WTC11 (cell line): Measurements from ENCODE around the gene POFUT2. TPM values are rescaled to one million over a fixed set of nuclear protein-coding genes. Genes with fewer than 3 reads are reported as not detected.

Experiments
- ATAC-seq: fragments of 200-7000 bp; cut with Tn5 transposase; 2 replicates; pipeline ENCODE4 v1.10.0; 2021; ENCODE audit warnings: mild to moderate bottlenecking, moderate library complexity
- CTCF ChIA-PET: fragments of 300-600 bp; sonication (Branson Sonifier 250); formaldehyde crosslinking; loops from one replicate; lab custom pipeline; 2021; ENCODE audit warnings: antibody characterized with exemption; lab: Charles Lee
- POLR2A ChIA-PET: fragments of 350-600 bp; sonication (Branson Sonifier 250); formaldehyde crosslinking; loops from one replicate; lab custom pipeline; 2021; ENCODE audit warnings: antibody characterized with exemption; lab: Charles Lee
- DNase-seq: peaks from one replicate; pipeline ENCODE4 v3.0.0; 2021; ENCODE audit warnings: low spot score
- H3K27ac Mint-ChIP-seq: 2 replicates; pipeline ENCODE4 v1.8.0; 2021; ENCODE audit warnings: mixed read lengths
- H3K27me3 Mint-ChIP-seq: 2 replicates; pipeline ENCODE4 v1.8.0; 2021; ENCODE audit warnings: low read depth, mild to moderate bottlenecking, moderate library complexity, mixed read lengths
- H3K36me3 Mint-ChIP-seq: 2 replicates; pipeline ENCODE4 v1.8.0; 2021; ENCODE audit warnings: mixed read lengths
- H3K4me1 Mint-ChIP-seq: 2 replicates; pipeline ENCODE4 v1.8.0; 2022; ENCODE audit warnings: mixed read lengths
- H3K4me3 Mint-ChIP-seq: 2 replicates; pipeline ENCODE4 v1.8.0; 2021; ENCODE audit warnings: mild to moderate bottlenecking, moderate library complexity, mixed read lengths
- H3K9me3 Mint-ChIP-seq: 2 replicates; pipeline ENCODE4 v1.8.0; 2021; ENCODE audit warnings: mixed read lengths
- CBFB ChIP-seq: sonication (generic); formaldehyde crosslinking; IDR thresholded peaks from 2 replicates; pipeline ENCODE4 v1.8.1; 2022; ENCODE audit warnings: mild to moderate bottlenecking, low read depth, missing genetic modification reagents
- CREB1 ChIP-seq: sonication (generic); formaldehyde crosslinking; IDR thresholded peaks from 2 replicates; pipeline ENCODE4 v1.8.0; 2023; ENCODE audit warnings: mild to moderate bottlenecking, missing genetic modification reagents
- ETV6 ChIP-seq: sonication (generic); formaldehyde crosslinking; IDR thresholded peaks from 2 replicates; pipeline ENCODE4 v1.8.1; 2022; ENCODE audit warnings: mild to moderate bottlenecking, missing genetic modification reagents
- GTF2I ChIP-seq: fragments of 250-450 bp; sonication (Bioruptor Pico); conservative IDR thresholded peaks from 2 replicates; pipeline ENCODE4 v1.4.0; 2021; ENCODE audit warnings: mild to moderate bottlenecking
- JAZF1 ChIP-seq: fragments of 250-450 bp; sonication (Bioruptor Pico); IDR thresholded peaks from 2 replicates; pipeline ENCODE4 v1.9.0; 2021; ENCODE audit warnings: moderate library complexity, mild to moderate bottlenecking, inconsistent platforms
- JUN ChIP-seq: sonication (generic); formaldehyde crosslinking; IDR thresholded peaks from 2 replicates; pipeline ENCODE4 v1.8.0; 2023; ENCODE audit warnings: mild to moderate bottlenecking, missing genetic modification reagents
- NFATC4 ChIP-seq: fragments of 250-450 bp; sonication (Bioruptor Pico); IDR thresholded peaks from 2 replicates; pipeline ENCODE4 v1.9.0; 2021; ENCODE audit warnings: mild to moderate bottlenecking
- SMAD4 ChIP-seq: sonication (generic); formaldehyde crosslinking; IDR thresholded peaks from 2 replicates; pipeline ENCODE4 v1.8.0; 2022; ENCODE audit warnings: mild to moderate bottlenecking, missing genetic modification reagents
- TEAD4 ChIP-seq: sonication (generic); formaldehyde crosslinking; IDR thresholded peaks from 2 replicates; pipeline ENCODE4 v1.8.0; 2022; ENCODE audit warnings: mild to moderate bottlenecking, missing genetic modification reagents
- ZNF671 ChIP-seq: fragments of 250-450 bp; sonication (Bioruptor Pico); IDR thresholded peaks from 2 replicates; pipeline ENCODE4 v1.8.0; 2021; ENCODE audit warnings: mild to moderate bottlenecking
- total RNA-seq: library from RNA; stranded (reverse); gene quantifications from 3 replicates; pipeline ENCODE4 v1.2.3, GENCODE V29; 2021
- TF ChIP-seq, protein P1 (sequence below): sonication (generic); formaldehyde crosslinking; IDR thresholded peaks from 2 replicates; pipeline ENCODE4 v1.8.1; 2022; ENCODE audit warnings: low read depth, missing genetic modification reagents, borderline replicate concordance
- TF ChIP-seq, protein P2 (sequence below): sonication (generic); formaldehyde crosslinking; IDR thresholded peaks from 2 replicates; pipeline ENCODE4 v1.8.0; 2022; ENCODE audit warnings: missing genetic modification reagents
- TF ChIP-seq, protein P3 (sequence below): sonication (generic); formaldehyde crosslinking; IDR thresholded peaks from 2 replicates; pipeline ENCODE4 v1.8.1; 2023; ENCODE audit warnings: mild to moderate bottlenecking, missing genetic modification reagents, borderline replicate concordance
- TF ChIP-seq, protein P4 (sequence below): sonication (generic); formaldehyde crosslinking; IDR thresholded peaks from 2 replicates; pipeline ENCODE4 v1.8.0; 2022; ENCODE audit warnings: mild to moderate bottlenecking, missing genetic modification reagents
- TF ChIP-seq, protein P5 (sequence below): sonication (generic); formaldehyde crosslinking; IDR thresholded peaks from 2 replicates; pipeline ENCODE4 v1.8.1; 2023; ENCODE audit warnings: mild to moderate bottlenecking, missing genetic modification reagents
- TF ChIP-seq, protein P6 (sequence below): sonication (generic); formaldehyde crosslinking; IDR thresholded peaks from 2 replicates; pipeline ENCODE4 v1.8.0; 2022; ENCODE audit warnings: mild to moderate bottlenecking, missing genetic modification reagents
- TF ChIP-seq, protein P7 (sequence below): fragments of 250-450 bp; sonication (Bioruptor Pico); IDR thresholded peaks from 2 replicates; pipeline ENCODE4 v1.9.0; 2021; ENCODE audit warnings: moderate library complexity, mild to moderate bottlenecking, inconsistent platforms, borderline replicate concordance
- TF ChIP-seq, protein P8 (sequence below): sonication (generic); formaldehyde crosslinking; IDR thresholded peaks from 2 replicates; pipeline ENCODE4 v1.8.0; 2023; ENCODE audit warnings: mild to moderate bottlenecking, missing genetic modification reagents

The POFUT2 gene
- total RNA-seq, 1 experiment from 2014 or later: 39.7 TPM

DNA sequence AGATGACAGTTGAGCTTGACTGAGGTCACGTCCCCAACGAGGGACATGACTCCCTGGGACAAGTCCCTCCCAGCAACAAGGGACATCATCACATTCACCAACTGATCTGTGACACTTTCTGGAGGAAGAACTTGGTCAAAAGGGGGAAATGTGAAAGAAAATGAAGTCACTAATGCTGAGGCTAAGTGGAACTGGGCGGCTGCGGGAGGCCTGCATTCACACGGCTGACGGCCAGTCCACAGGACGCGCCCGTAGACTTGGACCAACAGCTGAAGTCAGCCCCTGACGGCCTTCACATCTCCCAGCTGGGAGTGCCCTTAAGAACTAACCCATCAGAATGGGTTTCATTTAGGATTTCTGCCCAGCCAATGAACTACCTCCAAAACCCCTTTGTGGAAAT, 26.6 kb downstream of the POFUT2 start:
- no peak for TF ChIP-seq CBFB
- no peak for TF ChIP-seq GTF2I (CRISPR knock-in tag)
- TF ChIP-seq, protein P1, sequence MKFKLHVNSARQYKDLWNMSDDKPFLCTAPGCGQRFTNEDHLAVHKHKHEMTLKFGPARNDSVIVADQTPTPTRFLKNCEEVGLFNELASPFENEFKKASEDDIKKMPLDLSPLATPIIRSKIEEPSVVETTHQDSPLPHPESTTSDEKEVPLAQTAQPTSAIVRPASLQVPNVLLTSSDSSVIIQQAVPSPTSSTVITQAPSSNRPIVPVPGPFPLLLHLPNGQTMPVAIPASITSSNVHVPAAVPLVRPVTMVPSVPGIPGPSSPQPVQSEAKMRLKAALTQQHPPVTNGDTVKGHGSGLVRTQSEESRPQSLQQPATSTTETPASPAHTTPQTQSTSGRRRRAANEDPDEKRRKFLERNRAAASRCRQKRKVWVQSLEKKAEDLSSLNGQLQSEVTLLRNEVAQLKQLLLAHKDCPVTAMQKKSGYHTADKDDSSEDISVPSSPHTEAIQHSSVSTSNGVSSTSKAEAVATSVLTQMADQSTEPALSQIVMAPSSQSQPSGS (CRISPR knock-in tag): no peak
- TF ChIP-seq, protein P2, sequence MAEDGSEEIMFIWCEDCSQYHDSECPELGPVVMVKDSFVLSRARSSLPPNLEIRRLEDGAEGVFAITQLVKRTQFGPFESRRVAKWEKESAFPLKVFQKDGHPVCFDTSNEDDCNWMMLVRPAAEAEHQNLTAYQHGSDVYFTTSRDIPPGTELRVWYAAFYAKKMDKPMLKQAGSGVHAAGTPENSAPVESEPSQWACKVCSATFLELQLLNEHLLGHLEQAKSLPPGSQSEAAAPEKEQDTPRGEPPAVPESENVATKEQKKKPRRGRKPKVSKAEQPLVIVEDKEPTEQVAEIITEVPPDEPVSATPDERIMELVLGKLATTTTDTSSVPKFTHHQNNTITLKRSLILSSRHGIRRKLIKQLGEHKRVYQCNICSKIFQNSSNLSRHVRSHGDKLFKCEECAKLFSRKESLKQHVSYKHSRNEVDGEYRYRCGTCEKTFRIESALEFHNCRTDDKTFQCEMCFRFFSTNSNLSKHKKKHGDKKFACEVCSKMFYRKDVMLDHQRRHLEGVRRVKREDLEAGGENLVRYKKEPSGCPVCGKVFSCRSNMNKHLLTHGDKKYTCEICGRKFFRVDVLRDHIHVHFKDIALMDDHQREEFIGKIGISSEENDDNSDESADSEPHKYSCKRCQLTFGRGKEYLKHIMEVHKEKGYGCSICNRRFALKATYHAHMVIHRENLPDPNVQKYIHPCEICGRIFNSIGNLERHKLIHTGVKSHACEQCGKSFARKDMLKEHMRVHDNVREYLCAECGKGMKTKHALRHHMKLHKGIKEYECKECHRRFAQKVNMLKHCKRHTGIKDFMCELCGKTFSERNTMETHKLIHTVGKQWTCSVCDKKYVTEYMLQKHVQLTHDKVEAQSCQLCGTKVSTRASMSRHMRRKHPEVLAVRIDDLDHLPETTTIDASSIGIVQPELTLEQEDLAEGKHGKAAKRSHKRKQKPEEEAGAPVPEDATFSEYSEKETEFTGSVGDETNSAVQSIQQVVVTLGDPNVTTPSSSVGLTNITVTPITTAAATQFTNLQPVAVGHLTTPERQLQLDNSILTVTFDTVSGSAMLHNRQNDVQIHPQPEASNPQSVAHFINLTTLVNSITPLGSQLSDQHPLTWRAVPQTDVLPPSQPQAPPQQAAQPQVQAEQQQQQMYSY (CRISPR knock-in tag): no peak
- no peak for TF ChIP-seq ZNF671
- TF ChIP-seq JAZF1 (CRISPR knock-in tag): no peak
- no peak for TF ChIP-seq JUN
- TF ChIP-seq NFATC4: no peak
- TF ChIP-seq, protein P3, sequence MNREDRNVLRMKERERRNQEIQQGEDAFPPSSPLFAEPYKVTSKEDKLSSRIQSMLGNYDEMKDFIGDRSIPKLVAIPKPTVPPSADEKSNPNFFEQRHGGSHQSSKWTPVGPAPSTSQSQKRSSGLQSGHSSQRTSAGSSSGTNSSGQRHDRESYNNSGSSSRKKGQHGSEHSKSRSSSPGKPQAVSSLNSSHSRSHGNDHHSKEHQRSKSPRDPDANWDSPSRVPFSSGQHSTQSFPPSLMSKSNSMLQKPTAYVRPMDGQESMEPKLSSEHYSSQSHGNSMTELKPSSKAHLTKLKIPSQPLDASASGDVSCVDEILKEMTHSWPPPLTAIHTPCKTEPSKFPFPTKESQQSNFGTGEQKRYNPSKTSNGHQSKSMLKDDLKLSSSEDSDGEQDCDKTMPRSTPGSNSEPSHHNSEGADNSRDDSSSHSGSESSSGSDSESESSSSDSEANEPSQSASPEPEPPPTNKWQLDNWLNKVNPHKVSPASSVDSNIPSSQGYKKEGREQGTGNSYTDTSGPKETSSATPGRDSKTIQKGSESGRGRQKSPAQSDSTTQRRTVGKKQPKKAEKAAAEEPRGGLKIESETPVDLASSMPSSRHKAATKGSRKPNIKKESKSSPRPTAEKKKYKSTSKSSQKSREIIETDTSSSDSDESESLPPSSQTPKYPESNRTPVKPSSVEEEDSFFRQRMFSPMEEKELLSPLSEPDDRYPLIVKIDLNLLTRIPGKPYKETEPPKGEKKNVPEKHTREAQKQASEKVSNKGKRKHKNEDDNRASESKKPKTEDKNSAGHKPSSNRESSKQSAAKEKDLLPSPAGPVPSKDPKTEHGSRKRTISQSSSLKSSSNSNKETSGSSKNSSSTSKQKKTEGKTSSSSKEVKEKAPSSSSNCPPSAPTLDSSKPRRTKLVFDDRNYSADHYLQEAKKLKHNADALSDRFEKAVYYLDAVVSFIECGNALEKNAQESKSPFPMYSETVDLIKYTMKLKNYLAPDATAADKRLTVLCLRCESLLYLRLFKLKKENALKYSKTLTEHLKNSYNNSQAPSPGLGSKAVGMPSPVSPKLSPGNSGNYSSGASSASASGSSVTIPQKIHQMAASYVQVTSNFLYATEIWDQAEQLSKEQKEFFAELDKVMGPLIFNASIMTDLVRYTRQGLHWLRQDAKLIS: no peak
- TF ChIP-seq, protein P4, sequence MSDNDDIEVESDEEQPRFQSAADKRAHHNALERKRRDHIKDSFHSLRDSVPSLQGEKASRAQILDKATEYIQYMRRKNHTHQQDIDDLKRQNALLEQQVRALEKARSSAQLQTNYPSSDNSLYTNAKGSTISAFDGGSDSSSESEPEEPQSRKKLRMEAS (CRISPR knock-in tag): no peak
- TF ChIP-seq, protein P5, sequence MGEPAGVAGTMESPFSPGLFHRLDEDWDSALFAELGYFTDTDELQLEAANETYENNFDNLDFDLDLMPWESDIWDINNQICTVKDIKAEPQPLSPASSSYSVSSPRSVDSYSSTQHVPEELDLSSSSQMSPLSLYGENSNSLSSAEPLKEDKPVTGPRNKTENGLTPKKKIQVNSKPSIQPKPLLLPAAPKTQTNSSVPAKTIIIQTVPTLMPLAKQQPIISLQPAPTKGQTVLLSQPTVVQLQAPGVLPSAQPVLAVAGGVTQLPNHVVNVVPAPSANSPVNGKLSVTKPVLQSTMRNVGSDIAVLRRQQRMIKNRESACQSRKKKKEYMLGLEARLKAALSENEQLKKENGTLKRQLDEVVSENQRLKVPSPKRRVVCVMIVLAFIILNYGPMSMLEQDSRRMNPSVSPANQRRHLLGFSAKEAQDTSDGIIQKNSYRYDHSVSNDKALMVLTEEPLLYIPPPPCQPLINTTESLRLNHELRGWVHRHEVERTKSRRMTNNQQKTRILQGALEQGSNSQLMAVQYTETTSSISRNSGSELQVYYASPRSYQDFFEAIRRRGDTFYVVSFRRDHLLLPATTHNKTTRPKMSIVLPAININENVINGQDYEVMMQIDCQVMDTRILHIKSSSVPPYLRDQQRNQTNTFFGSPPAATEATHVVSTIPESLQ: no peak
- TF ChIP-seq, protein P6, sequence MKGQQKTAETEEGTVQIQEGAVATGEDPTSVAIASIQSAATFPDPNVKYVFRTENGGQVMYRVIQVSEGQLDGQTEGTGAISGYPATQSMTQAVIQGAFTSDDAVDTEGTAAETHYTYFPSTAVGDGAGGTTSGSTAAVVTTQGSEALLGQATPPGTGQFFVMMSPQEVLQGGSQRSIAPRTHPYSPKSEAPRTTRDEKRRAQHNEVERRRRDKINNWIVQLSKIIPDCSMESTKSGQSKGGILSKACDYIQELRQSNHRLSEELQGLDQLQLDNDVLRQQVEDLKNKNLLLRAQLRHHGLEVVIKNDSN: no peak
- TF ChIP-seq, protein P7, sequence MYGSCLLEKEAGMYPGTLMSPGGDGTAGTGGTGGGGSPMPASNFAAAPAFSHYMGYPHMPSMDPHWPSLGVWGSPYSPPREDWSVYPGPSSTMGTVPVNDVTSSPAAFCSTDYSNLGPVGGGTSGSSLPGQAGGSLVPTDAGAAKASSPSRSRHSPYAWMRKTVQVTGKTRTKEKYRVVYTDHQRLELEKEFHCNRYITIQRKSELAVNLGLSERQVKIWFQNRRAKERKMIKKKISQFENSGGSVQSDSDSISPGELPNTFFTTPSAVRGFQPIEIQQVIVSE (CRISPR knock-in tag): no peak
- TF ChIP-seq SMAD4 (CRISPR knock-in tag): no peak
- TF ChIP-seq, protein P8, sequence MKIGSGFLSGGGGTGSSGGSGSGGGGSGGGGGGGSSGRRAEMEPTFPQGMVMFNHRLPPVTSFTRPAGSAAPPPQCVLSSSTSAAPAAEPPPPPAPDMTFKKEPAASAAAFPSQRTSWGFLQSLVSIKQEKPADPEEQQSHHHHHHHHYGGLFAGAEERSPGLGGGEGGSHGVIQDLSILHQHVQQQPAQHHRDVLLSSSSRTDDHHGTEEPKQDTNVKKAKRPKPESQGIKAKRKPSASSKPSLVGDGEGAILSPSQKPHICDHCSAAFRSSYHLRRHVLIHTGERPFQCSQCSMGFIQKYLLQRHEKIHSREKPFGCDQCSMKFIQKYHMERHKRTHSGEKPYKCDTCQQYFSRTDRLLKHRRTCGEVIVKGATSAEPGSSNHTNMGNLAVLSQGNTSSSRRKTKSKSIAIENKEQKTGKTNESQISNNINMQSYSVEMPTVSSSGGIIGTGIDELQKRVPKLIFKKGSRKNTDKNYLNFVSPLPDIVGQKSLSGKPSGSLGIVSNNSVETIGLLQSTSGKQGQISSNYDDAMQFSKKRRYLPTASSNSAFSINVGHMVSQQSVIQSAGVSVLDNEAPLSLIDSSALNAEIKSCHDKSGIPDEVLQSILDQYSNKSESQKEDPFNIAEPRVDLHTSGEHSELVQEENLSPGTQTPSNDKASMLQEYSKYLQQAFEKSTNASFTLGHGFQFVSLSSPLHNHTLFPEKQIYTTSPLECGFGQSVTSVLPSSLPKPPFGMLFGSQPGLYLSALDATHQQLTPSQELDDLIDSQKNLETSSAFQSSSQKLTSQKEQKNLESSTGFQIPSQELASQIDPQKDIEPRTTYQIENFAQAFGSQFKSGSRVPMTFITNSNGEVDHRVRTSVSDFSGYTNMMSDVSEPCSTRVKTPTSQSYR (CRISPR knock-in tag): no peak
- no peak for TF ChIP-seq TEAD4
- no peak for TF ChIP-seq CREB1
- no peak for TF ChIP-seq ETV6 (CRISPR knock-in tag)
- no peak for DNase-seq
- Mint-ChIP-seq H3K4me1 (no peaks in the 10 kb centered on the region), H3K27me3 (no peaks in the 10 kb centered on the region), H3K36me3 (peaks cover 21% of the 10 kb centered on the region), H3K27ac (no peak overlapping the region), H3K4me3 (no peak overlapping the region), H3K9me3 (no peaks in the 10 kb centered on the region)
- ChIA-PET CTCF (interaction anchor here (1.2 to 3.6 kb wide), 2 partner anchors 121 to 122 kb away, joined by 5 to 16 read pairs; no protein-coding TSS in a partner anchor), POLR2A (no interaction called here)
- ATAC-seq: no peak
